Adrenal gland (tissue), 12 donors: ENCODE results near the gene ARHGAP6. TPM values are rescaled to one million over a fixed set of nuclear protein-coding genes. Genes with fewer than 3 reads are reported as not detected.

Source experiments
- DNase-seq, 7 donors: peaks; one replicate each; pipeline ENCODE4 v3.0.0-alpha.2; 2019 to 2020
- H3K27ac ChIP-seq, 5 donors: fragments of 200-600 bp; sonication (generic) in 4 of 5; 1 replicate in 3 of 5; 2 replicates in 2 of 5; pipeline versions ENCODE4 v1.5.1 to v1.8.0; 2016 to 2020; ENCODE audit warnings: mild to moderate bottlenecking in 1 of 5
- H3K27me3 ChIP-seq: fragments of 200-600 bp; 2 replicates; pipeline ENCODE4 v1.8.0; 2021
- H3K36me3 ChIP-seq, 2 donors: fragments of 200-600 bp; replicated peaks in 1 of 2; 1 replicate in 1 of 2; 2 replicates in 1 of 2; pipeline versions ENCODE4 v1.5.1 to v1.8.0; 2018 to 2022
- H3K4me1 ChIP-seq, 2 donors: fragments of 200-600 bp; replicated peaks in 1 of 2; 1 replicate in 1 of 2; 2 replicates in 1 of 2; pipeline versions ENCODE4 v1.5.1 to v1.8.0; 2018 to 2021
- H3K4me3 ChIP-seq, 4 donors: fragments of 200-600 bp; sonication (generic) in 3 of 4; one replicate each; pipeline ENCODE4 v1.5.1; 2016 to 2018
- H3K9me3 ChIP-seq, 3 donors: fragments of 200-600 bp; sonication (generic) in 1 of 3; replicated peaks in 1 of 3; 1 replicate in 2 of 3; 2 replicates in 1 of 3; pipeline versions ENCODE4 v1.5.1 to v1.8.0; 2016 to 2021
- CTCF ChIP-seq, 6 experiments: fragments of 450-650 bp in 4 of 6; fragments of 200-600 bp in 2 of 6; sonication (generic) in 1 of 6; IDR thresholded peaks; 1 replicate in 5 of 6; 2 replicates in 1 of 6; pipeline versions ENCODE4 v1.5.1 to v1.8.0; 2016 to 2021; ENCODE audit warnings: antibody characterized with exemption in 6 of 6, mild to moderate bottlenecking in 2 of 6, moderate library complexity in 1 of 6
- POLR2A ChIP-seq, 2 donors: fragments of 450-650 bp; IDR thresholded peaks; one replicate each; pipeline ENCODE4 v1.6.1; 2017; ENCODE audit warnings: antibody characterized with exemption in 2 of 2, mild to moderate bottlenecking in 2 of 2, moderate library complexity in 1 of 2
- WGBS, 4 donors: extraction: QIAGEN DNeasy Blood & Tissue Kit in 2 of 4; methylation state at CpG; one replicate each; pipeline versions ENCODE4 v1.1.5 to v1.1.7; 2013 to 2017; 5-methylcytosine and 5-hydroxymethylcytosine counted together
- intact Hi-C, 2 donors: fragments of 100-400 bp; cut with DNase I; formaldehyde crosslinking; loops; one replicate each; pipeline versions ENCODE4 v1.14.1 to v1.15.0; 2022 to 2023
- polyA plus RNA-seq, 3 donors: library from polyadenylated mRNA; stranded (reverse); fragments of 200-250 nt in 2 of 3; fragments of 350-450 nt in 1 of 3; fragmentation: Illumina TruSeq in 1 of 3; extraction: RNeasy Lipid Tissue Mini Kit (QIAGEN cat#74804) in 1 of 3; gene quantifications; one replicate each; pipeline ENCODE4 v1.2.3, GENCODE V29; 2013 to 2014
- total RNA-seq, 9 donors: library from RNA; depleted of rRNA in 4 of 9; stranded (reverse); fragments of >200 nt in 4 of 9; fragments of 120-200 nt in 1 of 9; fragmentation: NEBNext Ultra II Directional in 1 of 9; extraction: Animal tissue kit (Norgen Biotek cat#: 25700) in 1 of 9; gene quantifications; one replicate each; pipeline versions ENCODE4 v1.1.0 to v1.2.4, GENCODE V29; 2013 to 2023
- donor health status: healthy with polysubstance abuse.
- donor health status: Bipolar disorder and iron deficiency.
- donor health status: DM: yes; HTN: yes; CAD: no.
- donor health status: DM: no; HTN: no; CAD: no.
- donor health status: DM: no; HTN: no; CAD: no.
- donor health status: DM: yes; HTN: yes; CAD: no.

The ARHGAP6 gene
- total and polyA plus RNA-seq, 12 donors, result 0.78 to 4.2 (median 2.7) TPM

DNA sequence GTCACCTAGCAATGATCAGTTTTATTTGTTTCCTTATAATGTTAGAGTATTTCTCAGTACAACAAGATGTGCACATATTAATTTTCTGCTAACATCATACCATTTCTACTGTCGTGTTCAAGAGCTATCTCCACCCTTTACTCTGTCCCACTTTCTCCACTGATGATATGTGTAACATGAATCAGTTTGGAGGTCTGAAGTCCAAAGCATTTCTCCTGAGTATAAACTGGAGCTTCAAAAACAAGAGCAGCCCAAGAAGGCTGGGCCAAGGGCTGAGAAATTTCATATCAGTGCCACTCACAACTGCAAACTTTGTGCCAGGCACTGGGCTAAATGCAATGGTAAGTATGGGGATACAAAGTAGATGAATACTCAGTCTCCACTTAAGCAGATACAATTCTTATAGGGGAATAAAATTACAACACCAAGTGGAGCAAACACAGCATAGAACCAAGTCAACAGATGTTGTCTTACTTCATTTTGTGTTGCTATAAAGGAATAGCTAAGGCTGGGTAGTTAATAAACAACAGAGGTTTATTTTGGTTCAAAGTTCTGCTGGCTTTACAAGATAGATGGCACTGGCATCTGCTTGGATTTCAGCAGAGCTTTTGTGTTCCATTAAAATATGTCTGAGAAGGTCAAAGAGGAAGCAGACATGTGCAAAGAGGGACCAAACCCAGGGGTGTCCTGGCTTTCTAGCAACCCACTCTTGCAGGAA, 328.3 kb downstream of the ARHGAP6 start:
- Histone ChIP-seq H3K36me3 (no peaks in the 10 kb centered on the region), H3K9me3 (no peaks in the 10 kb centered on the region), H3K4me3 (no peak overlapping the region), H3K4me1 (peaks cover 0 to 4% of the 10 kb centered on the region in 2 donors), H3K27ac (no peak overlapping the region), H3K27me3 (no peaks in the 10 kb centered on the region)
- TF ChIP-seq POLR2A (IDR thresholded peaks at IDR 0.05), result no peak
- TF ChIP-seq CTCF (IDR thresholded peaks at IDR 0.05), result no peak
- 41 to 86% (median 71%) methylated on average over 1 of the region's 1 CpG for WGBS, 4 donors
- DNase-seq, result no peak
- intact Hi-C loops, result no loop called here

- no peaks in the 10 kb centered on the region for H3K36me3 ChIP-seq
- 63 to 79% (median 66%) methylated on average over 2 of the region's 2 CpGs for WGBS, 4 donors
Measured at GRCh38 chrX:11336201-11336600, 329.5 kb downstream of the ARHGAP6 start.

DNA sequence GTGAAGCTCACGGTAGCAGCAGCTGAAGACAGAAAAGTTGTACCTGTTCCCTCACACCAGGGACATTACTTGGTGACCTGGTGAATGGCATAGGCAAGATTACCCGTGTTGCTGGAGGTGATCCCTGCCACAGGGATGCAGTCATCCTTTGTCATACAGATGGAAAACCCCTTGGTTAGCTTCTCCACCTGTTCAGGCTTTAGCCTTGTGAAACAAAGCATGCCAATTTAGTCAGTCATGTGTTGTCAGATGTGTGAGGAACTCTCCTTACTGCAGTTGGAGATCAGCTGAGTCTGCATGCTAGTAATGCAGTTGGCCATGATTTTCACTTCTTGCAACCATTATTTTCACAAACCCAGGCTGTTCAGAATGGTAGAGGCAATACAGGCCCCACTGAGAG, 331.6 kb downstream of the ARHGAP6 start:
- H3K9me3 ChIP-seq, result no peaks in the 10 kb centered on the region
- no peak overlapping the region for H3K4me3 ChIP-seq
- TF ChIP-seq POLR2A (IDR thresholded peaks at IDR 0.05) (no peak), CTCF (IDR thresholded peaks at IDR 0.05) (no peak)
- intact Hi-C loops, result no loop called here
- DNase-seq, result no peak
- no peaks in the 10 kb centered on the region for H3K4me1 ChIP-seq
- H3K27ac ChIP-seq, result no peak overlapping the region
- 50 to 75% (median 61%) methylated on average over 1 to 2 of the region's 2 CpGs for WGBS, 4 donors
- no peaks in the 10 kb centered on the region for H3K36me3 ChIP-seq
- H3K27me3 ChIP-seq, result no peaks in the 10 kb centered on the region

More at GRCh38 chrX:11336201-11336600, 329.5 kb downstream of the ARHGAP6 start:
- intact Hi-C loops, result no loop called here
- TF ChIP-seq POLR2A (IDR thresholded peaks at IDR 0.05) (no peak), CTCF (IDR thresholded peaks at IDR 0.05) (no peak)
- Histone ChIP-seq H3K9me3 (no peaks in the 10 kb centered on the region), H3K4me3 (no peak overlapping the region), H3K4me1 (no peaks in the 10 kb centered on the region), H3K27me3 (no peaks in the 10 kb centered on the region), H3K27ac (no peak overlapping the region)
- DNase-seq, result no peak

- H3K9me3 ChIP-seq, result no peaks in the 10 kb centered on the region
- WGBS, 4 donors, result 65 to 75% (median 71%) methylated on average over 2 of the region's 2 CpGs
- DNase-seq, result no peak
- no peaks in the 10 kb centered on the region for H3K4me1 ChIP-seq
- H3K27me3 ChIP-seq, result no peaks in the 10 kb centered on the region
- TF ChIP-seq CTCF (IDR thresholded peaks at IDR 0.05) (no peak), POLR2A (IDR thresholded peaks at IDR 0.05) (no peak)
- no peaks in the 10 kb centered on the region for H3K36me3 ChIP-seq
- H3K4me3 ChIP-seq, result no peak overlapping the region
- H3K27ac ChIP-seq, result no peak overlapping the region
- intact Hi-C loops, result no loop called here
Measured at GRCh38 chrX:11331788-11332187, 333.9 kb downstream of the ARHGAP6 start.
